K562 (cell line): Measurements from ENCODE around the gene VWA7. TPM values are rescaled to one million over a fixed set of nuclear protein-coding genes. Genes with fewer than 3 reads are reported as not detected.

Source experiments
- CREBBP ChIP-seq: IDR thresholded peaks from one replicate; pipeline ENCODE4 v1.6.1; 2012; ENCODE audit warnings: low read depth, mild to moderate bottlenecking, control low read depth, inconsistent platforms, low read length
- CREM ChIP-seq: IDR thresholded peaks from 2 replicates; pipeline ENCODE4 v1.6.1; 2014; ENCODE audit warnings: antibody characterized with exemption, low read depth
- ELF2 ChIP-seq: fragments of 250-450 bp; sonication (Bioruptor Pico); IDR thresholded peaks from 2 replicates; pipeline ENCODE4 v1.5.0; 2021; ENCODE audit warnings: mild to moderate bottlenecking
- ELF4 ChIP-seq: fragments of 450-650 bp; formaldehyde crosslinking; IDR thresholded peaks from 2 replicates; pipeline ENCODE4 v1.4.0; 2022; ENCODE audit warnings: missing genetic modification characterization
- ESRRB ChIP-seq: fragments of 250-450 bp; sonication (Bioruptor Pico); IDR thresholded peaks from 2 replicates; pipeline ENCODE4 v1.5.0; 2020; ENCODE audit warnings: mild to moderate bottlenecking, moderate library complexity, borderline replicate concordance
- ETV6 ChIP-seq, 3 experiments: fragments of 150-350 bp in 1 of 3; sonication (generic) in 1 of 3; formaldehyde crosslinking in 1 of 3; IDR thresholded peaks; 2 replicates each; pipeline versions ENCODE4 v1.6.1 to v1.8.0; 2014 to 2022; ENCODE audit warnings: borderline replicate concordance in 2 of 3, low read depth in 2 of 3, antibody characterized with exemption in 1 of 3, low read length in 1 of 3, mild to moderate bottlenecking in 1 of 3, missing genetic modification reagents in 1 of 3
- GATAD2B ChIP-seq: fragments of 450-650 bp; IDR thresholded peaks from 2 replicates; pipeline ENCODE4 v1.6.1; 2017; ENCODE audit warnings: mild to moderate bottlenecking, borderline replicate concordance
- SMARCC2 ChIP-seq: fragments of 450-650 bp; IDR thresholded peaks from 2 replicates; pipeline ENCODE4 v1.6.1; 2017; ENCODE audit warnings: antibody characterized with exemption, moderate library complexity, mild to moderate bottlenecking, low read depth
- TAF1 ChIP-seq: IDR thresholded peaks from 2 replicates; pipeline ENCODE4 v1.6.1; 2011; ENCODE audit warnings: mild to moderate bottlenecking, low read length, moderate library complexity; ENCODE audit not compliant: insufficient read depth, control insufficient read depth, severe bottlenecking; ENCODE audit errors: extremely low read depth
- U2AF1 ChIP-seq: fragments of 200-400 bp; formaldehyde crosslinking; optimal IDR thresholded peaks from 2 replicates; pipeline ENCODE3; 2017; ENCODE audit warnings: mild to moderate bottlenecking, low read depth, low read length, moderate library complexity
- ZBTB7A ChIP-seq: IDR thresholded peaks from 2 replicates; pipeline ENCODE4 v1.6.1; 2011; ENCODE audit warnings: low read depth, mild to moderate bottlenecking, low read length, moderate library complexity, borderline replicate concordance; ENCODE audit not compliant: control insufficient read depth
- polyA plus RNA-seq, 8 experiments: library from polyadenylated mRNA; depleted of rRNA in 4 of 8; stranded (reverse) in 5 of 8; unstranded in 3 of 8; fragments of >200 nt; fragmentation: Nextera tagmentation in 2 of 8; fragmentation: Illumina TruSeq in 1 of 8; extraction: Ambion mirVana in 2 of 8; extraction: Trizol in 1 of 8; gene quantifications; 2 replicates each; pipeline versions ENCODE4 v1.2.1 to v1.2.3, GENCODE V29; 2011 to 2014; ENCODE audit warnings: inconsistent platforms in 1 of 8, missing spikeins in 1 of 8
- total RNA-seq, 7 experiments: library from RNA; depleted of rRNA in 6 of 7; stranded (reverse); fragments of >200 nt in 6 of 7; fragmentation: Illumina TruSeq in 2 of 7; extraction: Trizol in 2 of 7; gene quantifications; 2 replicates each; pipeline versions ENCODE4 v1.2.1 to v1.2.3, GENCODE V29; 2011 to 2021; ENCODE audit warnings: low replicate concordance in 1 of 7
- TF ChIP-seq, protein P1 (sequence below): fragments of 450-650 bp; IDR thresholded peaks from 2 replicates; pipeline ENCODE4 v1.6.1; 2016; ENCODE audit warnings: borderline replicate concordance
- TF ChIP-seq, protein P2 (sequence below), 2 experiments: fragments of 450-650 bp in 1 of 2; IDR thresholded peaks; 2 replicates each; pipeline ENCODE4 v1.6.1; 2011 to 2017; ENCODE audit warnings: low read depth in 2 of 2, antibody characterized with exemption in 1 of 2, borderline replicate concordance in 1 of 2, low read length in 1 of 2, mild to moderate bottlenecking in 1 of 2, mixed read lengths in 1 of 2; ENCODE audit not compliant: control insufficient read depth in 1 of 2
- TF ChIP-seq, protein P3 (sequence below): sonication (generic); formaldehyde crosslinking; IDR thresholded peaks from 2 replicates; pipeline ENCODE4 v1.8.1; 2023; ENCODE audit warnings: mild to moderate bottlenecking, missing genetic modification reagents
- TF ChIP-seq, protein P4 (sequence below): sonication (generic); formaldehyde crosslinking; IDR thresholded peaks from 2 replicates; pipeline ENCODE4 v1.8.0; 2022; ENCODE audit warnings: missing genetic modification reagents, mild to moderate bottlenecking, moderate library complexity, borderline replicate concordance
- TF ChIP-seq, protein P5 (sequence below): fragments of 450-650 bp; formaldehyde crosslinking; IDR thresholded peaks from 2 replicates; pipeline ENCODE4 v1.4.0; 2022; ENCODE audit warnings: missing genetic modification characterization

The VWA7 gene
- total and polyA plus RNA-seq, 9 of the 15 experiments (the other 6 are each of a cell fraction or from before 2014, with no cell fraction given), result 0.18 to 2.9 (median 0.95) TPM

DNA sequence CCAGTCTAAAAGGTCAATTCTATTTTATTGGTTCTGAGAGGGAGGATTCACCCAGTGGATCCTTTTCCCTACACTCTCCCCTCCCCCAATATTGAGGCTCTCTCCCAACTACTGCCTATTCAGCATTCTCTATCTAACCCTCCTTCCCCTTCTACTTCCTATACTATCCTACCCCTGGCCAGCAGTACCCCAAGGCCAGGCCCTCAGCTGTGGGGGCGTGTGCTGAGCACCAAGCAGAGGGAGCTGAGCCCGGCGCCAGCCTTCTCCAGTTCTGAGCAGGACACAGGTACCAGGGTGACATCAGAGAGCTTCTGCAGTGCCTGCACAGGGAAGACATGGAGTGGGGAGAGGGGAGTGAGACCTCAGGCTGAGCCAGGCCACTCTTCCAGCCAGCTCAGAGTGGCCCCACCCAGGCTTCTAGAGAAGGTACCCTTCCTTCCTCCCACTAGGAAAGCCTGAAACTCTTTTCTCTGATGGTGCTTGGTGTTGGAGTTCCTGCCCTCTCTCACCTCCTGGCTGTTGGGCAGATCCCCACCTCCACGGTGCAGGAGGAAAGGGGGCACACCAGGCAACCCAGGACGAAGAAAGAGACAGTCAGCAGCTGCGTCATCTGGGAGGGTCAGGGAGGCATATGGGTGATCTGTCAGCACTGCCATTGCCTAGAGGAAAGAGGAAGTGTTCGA is 50.0 kb downstream of the VWA7 start (continued):
- TF ChIP-seq, protein P1, sequence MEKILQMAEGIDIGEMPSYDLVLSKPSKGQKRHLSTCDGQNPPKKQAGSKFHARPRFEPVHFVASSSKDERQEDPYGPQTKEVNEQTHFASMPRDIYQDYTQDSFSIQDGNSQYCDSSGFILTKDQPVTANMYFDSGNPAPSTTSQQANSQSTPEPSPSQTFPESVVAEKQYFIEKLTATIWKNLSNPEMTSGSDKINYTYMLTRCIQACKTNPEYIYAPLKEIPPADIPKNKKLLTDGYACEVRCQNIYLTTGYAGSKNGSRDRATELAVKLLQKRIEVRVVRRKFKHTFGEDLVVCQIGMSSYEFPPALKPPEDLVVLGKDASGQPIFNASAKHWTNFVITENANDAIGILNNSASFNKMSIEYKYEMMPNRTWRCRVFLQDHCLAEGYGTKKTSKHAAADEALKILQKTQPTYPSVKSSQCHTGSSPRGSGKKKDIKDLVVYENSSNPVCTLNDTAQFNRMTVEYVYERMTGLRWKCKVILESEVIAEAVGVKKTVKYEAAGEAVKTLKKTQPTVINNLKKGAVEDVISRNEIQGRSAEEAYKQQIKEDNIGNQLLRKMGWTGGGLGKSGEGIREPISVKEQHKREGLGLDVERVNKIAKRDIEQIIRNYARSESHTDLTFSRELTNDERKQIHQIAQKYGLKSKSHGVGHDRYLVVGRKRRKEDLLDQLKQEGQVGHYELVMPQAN, result no peak
- TF ChIP-seq, protein P2, sequence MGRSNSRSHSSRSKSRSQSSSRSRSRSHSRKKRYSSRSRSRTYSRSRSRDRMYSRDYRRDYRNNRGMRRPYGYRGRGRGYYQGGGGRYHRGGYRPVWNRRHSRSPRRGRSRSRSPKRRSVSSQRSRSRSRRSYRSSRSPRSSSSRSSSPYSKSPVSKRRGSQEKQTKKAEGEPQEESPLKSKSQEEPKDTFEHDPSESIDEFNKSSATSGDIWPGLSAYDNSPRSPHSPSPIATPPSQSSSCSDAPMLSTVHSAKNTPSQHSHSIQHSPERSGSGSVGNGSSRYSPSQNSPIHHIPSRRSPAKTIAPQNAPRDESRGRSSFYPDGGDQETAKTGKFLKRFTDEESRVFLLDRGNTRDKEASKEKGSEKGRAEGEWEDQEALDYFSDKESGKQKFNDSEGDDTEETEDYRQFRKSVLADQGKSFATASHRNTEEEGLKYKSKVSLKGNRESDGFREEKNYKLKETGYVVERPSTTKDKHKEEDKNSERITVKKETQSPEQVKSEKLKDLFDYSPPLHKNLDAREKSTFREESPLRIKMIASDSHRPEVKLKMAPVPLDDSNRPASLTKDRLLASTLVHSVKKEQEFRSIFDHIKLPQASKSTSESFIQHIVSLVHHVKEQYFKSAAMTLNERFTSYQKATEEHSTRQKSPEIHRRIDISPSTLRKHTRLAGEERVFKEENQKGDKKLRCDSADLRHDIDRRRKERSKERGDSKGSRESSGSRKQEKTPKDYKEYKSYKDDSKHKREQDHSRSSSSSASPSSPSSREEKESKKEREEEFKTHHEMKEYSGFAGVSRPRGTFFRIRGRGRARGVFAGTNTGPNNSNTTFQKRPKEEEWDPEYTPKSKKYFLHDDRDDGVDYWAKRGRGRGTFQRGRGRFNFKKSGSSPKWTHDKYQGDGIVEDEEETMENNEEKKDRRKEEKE (IDR thresholded peaks at IDR 0.05; ENCODE audit: borderline replicate concordance in 1 of 2, control insufficient read depth in 1 of 2, low read depth in 2 of 2, low read length in 1 of 2), result no peak
- TF ChIP-seq, protein P3, sequence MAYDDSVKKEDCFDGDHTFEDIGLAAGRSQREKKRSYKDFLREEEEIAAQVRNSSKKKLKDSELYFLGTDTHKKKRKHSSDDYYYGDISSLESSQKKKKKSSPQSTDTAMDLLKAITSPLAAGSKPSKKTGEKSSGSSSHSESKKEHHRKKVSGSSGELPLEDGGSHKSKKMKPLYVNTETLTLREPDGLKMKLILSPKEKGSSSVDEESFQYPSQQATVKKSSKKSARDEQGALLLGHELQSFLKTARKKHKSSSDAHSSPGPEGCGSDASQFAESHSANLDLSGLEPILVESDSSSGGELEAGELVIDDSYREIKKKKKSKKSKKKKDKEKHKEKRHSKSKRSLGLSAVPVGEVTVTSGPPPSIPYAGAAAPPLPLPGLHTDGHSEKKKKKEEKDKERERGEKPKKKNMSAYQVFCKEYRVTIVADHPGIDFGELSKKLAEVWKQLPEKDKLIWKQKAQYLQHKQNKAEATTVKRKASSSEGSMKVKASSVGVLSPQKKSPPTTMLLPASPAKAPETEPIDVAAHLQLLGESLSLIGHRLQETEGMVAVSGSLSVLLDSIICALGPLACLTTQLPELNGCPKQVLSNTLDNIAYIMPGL (CRISPR knock-in tag), result no peak
- TF ChIP-seq SMARCC2 (peak; percentile 23; the same call in 1 of the 2 replicates), U2AF1 (no peak), ETV6 (IDR thresholded peaks at IDR 0.05; ENCODE audit: borderline replicate concordance in 1 of 2, low read depth in 2 of 2, low read length in 1 of 2) (no peak), ETV6 (CRISPR knock-in tag; IDR thresholded peaks at IDR 0.05; ENCODE audit: borderline replicate concordance) (no peak), ZBTB7A (peak; percentile 55; the same call in 1 of the 2 replicates), ELF4 (CRISPR knock-in tag) (0 out of 2 replicates have a peak, but pooled peaks have one; percentile 19), CREM (no peak), CREBBP (no peak), ELF2 (CRISPR knock-in tag) (peak; percentile 56; the same call in 1 of the 2 replicates), ESRRB (CRISPR knock-in tag) (no peak), GATAD2B (no peak), TAF1 (no peak)
- TF ChIP-seq, protein P4, sequence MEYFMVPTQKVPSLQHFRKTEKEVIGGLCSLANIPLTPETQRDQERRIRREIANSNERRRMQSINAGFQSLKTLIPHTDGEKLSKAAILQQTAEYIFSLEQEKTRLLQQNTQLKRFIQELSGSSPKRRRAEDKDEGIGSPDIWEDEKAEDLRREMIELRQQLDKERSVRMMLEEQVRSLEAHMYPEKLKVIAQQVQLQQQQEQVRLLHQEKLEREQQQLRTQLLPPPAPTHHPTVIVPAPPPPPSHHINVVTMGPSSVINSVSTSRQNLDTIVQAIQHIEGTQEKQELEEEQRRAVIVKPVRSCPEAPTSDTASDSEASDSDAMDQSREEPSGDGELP (CRISPR knock-in tag), result no peak
- TF ChIP-seq, protein P5, sequence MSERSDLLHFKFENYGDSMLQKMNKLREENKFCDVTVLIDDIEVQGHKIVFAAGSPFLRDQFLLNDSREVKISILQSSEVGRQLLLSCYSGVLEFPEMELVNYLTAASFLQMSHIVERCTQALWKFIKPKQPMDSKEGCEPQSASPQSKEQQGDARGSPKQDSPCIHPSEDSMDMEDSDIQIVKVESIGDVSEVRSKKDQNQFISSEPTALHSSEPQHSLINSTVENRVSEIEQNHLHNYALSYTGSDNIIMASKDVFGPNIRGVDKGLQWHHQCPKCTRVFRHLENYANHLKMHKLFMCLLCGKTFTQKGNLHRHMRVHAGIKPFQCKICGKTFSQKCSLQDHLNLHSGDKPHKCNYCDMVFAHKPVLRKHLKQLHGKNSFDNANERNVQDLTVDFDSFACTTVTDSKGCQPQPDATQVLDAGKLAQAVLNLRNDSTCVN (CRISPR knock-in tag), result no peak
